Amniotic epithelial cell (primary cell): ENCODE measurements around the gene SRC.

Source experiments
- DNase-seq: peaks from one replicate; pipeline ENCODE4 v3.0.0-alpha.2; 2010; ENCODE audit warnings: low read depth

The SRC gene

DNA sequence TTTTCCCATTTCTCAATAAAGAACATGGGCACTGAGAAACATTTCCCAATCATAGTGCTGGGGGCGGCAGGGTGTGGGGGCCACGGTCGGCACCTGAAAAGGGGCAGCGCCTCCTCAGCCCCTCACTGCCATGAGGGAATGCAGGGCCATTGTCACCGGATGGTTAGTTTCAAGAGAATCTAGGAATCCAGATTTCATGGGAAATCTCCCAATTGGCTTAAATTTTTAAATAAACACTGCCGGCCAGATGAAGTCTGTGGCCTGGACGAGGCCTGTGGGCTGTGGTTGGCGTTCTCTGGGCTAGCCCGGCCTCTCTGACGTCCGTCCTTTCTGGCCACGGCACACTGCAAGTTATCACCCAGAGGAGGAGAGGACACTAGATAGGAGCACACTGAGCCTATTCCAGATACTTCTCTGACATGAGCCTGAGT, 30.9 kb upstream of the SRC start:
- peak; percentile 82 for DNase-seq

GRCh38 chr20:37315452-37316110, 30.4 kb upstream of the SRC start:
- peak; percentile 36 for DNase-seq

DNA sequence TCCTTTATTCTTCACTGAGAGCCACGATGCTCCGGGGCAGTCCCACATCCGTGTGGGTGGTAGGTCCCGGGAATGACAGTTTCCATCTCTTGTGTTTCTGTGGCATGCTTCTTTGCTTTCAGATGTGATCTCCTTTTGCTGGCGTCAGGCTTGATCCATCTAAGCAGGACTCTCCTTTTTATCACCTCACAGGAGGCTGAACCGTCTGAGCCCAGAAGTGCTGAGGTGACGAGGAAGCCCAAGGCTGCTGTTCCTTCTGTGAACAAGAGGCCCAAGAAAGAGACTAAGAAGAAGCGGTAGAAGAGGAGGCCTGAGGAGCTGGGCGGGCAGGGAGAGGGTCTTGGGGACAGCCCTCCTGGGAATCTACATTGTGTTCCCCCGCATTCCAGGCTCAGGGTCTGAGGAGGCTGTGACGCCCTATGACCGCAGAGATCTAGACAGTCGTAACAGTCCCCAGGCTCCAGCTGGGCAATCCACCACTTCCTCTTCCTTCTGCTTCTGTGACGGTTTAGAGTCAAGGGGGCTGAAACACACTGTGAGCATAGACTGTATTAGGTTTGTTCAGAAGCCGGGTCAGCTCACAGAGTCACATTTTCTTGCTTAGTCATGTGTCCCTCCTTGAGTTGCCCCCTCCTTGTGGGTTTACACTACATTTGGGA, 29.7 kb upstream of the SRC start:
- no peak for DNase-seq

GRCh38 chr20:37316775-37317170, 29.2 kb upstream of the SRC start:
- DNase-seq, result no peak

- DNase-seq, result no peak
These were observed 28.6 kb upstream of the SRC start for GRCh38 chr20:37317316-37317715.

DNA sequence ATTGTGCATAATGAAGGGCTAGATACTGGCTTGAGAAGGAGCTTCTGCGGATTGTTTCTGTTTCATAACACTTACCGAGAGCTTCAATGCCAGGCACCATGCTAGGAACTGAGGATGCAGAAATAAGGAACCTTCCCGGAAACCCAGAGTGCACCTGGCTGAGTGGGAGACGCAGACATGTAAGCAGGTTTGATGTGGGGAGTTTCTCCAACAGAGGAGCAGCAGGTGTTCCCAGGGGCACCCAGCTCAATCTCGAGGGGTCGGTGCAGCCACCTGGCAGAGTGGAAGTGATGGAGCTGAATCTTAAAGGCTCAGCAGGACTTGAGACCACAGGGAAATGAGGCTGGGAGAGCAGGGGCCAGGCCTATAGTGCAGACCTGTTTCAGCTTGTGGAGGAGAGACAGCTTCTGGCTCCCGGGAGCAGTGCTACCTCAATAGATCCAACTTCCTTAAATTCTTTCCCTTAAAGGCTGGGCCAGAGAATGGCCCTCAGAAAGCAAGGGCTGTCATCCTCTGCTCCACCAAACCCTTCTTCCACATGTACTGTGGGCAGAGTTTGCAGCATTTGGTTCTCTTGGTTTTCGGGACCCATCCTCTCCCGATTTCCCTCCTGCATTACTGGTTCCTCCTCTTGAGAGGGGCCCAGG, 27.8 kb upstream of the SRC start:
- no peak for DNase-seq

GRCh38 chr20:37319151-37319671, 26.7 kb upstream of the SRC start:
- DNase-seq, result peak; percentile 95

DNA sequence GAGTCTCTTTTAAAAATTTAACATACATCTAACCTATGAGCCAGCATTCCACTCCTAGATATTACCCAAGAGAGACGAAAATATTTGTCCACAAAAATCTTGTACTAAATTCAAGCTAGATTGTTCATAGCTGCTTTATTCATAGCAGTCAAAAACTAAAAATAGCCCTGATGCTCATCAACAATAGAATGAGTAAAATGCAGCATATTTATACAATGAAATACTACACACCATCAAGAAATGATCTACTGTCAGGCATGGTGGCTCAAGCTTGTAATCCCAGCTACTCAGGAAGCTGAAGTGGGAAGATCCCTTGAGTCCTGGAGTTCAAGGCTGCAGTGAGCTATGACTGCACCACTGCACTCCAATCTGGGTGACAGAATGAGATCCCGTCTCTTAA, 22.0 kb upstream of the SRC start:
- DNase-seq, result peak; percentile 91

GRCh38 chr20:37325206-37325605, 20.7 kb upstream of the SRC start:
- DNase-seq, result no peak

DNA sequence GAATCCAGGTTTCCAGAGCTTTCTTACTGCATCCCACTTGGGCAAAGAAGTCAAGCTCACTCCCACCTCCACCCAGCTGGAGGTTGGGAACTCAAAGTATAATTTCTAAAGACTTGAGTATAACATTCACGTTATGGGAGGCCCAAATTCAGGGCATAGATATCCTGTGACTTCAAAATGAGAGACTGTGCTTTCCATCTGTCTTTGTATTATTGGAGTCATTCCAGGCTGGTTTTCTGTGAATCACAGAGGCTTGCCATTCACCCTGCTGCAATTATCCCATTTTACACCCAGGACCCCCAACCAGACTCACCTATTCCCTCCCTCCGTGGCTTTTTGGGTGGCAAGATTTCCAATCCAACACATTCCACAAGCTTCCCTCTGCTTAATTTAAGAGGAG, 19.3 kb upstream of the SRC start:
- DNase-seq, result peak; percentile 29

GRCh38 chr20:37327748-37328147, 18.2 kb upstream of the SRC start:
- DNase-seq, result peak; percentile 98

DNA sequence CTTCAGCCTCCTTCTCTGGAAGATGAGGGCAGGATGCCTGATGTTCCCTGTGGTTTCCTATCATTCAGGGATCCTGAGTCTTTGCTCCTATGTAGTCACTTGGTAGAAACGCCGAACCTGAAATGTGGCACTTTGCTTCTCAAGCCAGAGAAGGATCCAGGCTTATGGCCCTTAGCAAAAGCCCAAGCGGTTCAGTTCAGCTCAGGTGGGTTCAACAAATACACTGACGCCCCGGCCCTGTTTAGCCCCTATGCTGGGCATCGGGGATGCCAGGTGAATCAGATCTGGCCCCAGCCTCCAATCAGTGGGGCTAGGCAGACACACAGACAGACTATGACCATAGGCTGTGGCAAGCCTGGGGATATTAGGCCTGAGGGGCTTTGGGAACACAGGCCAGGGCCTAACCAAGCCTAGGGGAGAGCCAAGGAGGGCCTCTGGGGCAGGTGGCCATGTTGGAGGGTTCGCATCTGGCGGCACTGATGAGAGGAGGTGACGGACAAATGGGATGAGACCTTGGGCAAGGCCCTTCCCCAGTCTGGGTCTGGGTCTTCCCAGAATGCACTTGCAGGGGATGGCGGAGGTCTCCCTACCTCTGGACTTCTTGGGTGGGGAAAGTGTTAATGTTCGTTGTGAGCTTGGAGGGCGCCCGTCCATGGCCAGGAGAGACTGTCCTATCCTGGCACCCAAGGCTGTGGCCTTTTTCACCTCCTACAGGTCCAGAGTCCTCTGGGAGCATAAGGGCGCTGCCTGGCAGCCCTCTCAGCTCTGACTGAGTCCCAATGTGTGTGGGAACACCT, 17.6 kb upstream of the SRC start:
- DNase-seq, result no peak

- DNase-seq, result no peak
These were observed 16.3 kb upstream of the SRC start for GRCh38 chr20:37329481-37330165.

- no peak for DNase-seq
These were observed 15.6 kb upstream of the SRC start for GRCh38 chr20:37330316-37330715.

- DNase-seq, result no peak
These were observed 14.7 kb upstream of the SRC start for GRCh38 chr20:37331060-37331857.

DNA sequence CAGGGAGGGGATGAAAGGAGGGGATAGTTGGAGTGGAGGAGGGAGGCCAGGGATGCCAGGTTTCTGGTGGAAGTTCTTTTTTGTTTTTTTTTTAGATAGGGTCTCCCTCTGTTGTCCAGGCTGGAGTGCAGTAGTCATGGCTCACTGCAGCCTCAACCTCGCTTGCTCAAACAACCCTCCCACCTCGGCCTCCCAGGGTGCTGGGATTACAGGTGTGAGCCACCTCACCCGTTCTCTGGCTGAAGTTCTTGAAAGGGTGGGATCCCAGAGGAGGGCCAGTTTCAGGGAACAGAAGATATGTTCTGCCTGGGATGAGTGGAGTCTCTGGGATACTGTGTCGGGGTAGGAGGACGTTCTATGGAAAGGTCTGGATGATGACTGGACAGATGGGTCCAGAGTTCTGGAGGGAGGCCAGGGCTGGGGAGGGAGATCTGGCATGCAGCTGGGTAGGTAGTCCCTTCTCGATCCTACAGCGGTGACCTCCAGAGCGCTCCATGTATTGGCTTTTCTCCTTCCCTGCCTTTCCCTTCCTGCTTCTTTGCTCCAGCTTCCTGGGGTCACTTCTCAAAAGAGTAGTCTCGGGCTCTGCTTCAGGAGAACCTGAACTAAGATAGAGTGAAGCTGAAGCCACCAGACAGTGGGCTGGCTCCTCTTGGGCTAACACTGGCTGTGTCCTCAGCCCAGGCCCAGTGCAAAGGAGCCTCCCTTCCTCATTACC, 12.7 kb upstream of the SRC start:
- DNase-seq, result no peak

- DNase-seq, result no peak
These were observed 12.1 kb upstream of the SRC start for GRCh38 chr20:37333848-37334318.

- no peak for DNase-seq
These were observed 11.5 kb upstream of the SRC start for GRCh38 chr20:37334450-37334849.

DNA sequence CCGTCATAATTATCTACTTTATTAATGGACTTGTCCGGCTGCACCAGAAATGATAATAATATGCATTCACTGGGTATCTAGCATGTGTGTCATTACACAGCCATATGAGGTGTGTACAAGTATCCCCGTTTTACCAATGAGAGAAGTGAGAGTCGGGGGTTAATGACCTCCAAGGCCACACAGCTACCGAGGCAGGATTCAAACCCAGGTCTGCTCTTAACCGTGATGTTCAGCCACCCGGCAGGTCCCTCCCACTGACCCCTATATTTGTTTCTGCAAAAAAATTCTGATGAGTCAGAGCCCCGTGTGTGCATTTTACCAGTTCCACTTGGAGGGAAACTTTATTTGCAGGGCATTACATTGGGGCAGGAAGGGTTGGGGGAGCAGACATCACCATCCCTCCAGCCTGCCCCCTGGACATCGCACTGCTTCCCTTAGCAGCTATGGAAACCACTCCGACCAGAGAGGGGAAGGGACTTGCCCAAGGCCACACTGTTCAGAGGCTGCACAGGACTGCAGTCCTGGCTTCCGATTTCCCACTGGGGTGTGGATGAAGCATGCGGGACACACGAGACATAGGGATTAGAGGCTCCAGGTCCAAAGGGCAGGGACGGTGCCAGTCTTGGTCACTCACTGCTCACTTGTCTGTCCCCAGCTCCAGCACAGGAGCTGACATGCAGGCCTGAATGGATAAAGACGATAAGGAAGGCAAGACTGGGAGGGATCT, 10.1 kb upstream of the SRC start:
- DNase-seq, result no peak
